Measurements from ENCODE around the gene LRRC27. TPM values are rescaled to one million over a fixed set of nuclear protein-coding genes. Genes with fewer than 3 reads are reported as not detected.

Gene LRRC27
- total and polyA plus RNA-seq, 10 donors, result 6.1 to 29.9 (median 16.6) TPM

DNA sequence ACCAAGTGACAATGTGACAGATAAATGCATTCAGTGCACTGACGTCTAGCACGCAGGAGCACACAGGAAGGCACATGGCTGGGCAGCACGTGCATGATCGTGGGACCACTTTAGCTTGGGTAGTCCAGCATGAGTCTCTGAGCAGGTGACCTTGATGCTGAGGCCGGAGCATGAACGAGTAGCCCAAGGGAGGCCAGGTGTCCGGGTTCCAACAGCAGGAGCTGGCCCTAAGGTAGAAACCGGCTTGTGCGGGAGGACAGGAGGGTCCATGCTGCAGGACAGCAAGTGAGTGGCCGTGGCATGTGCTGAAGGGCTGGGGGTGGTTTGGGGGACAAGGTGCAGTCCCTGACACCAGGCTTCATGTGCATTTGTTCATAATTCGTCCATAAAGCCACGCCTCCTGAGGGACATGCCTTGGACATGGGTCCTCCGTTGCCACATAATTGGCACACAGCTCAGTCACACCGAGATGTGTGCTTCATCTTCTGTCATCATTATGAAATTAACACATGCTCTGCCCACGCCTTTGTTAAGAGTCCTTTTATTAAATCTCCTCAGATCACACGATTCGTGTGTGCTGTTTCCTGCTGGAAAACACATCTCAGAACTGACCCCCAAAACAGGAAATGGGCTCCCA, 21.2 kb upstream of the LRRC27 start:
- peaks cover 0 to 33% (median 0%) of the 10 kb centered on the region in 7 donors for H3K27me3 ChIP-seq (replicated peaks in 1 of 7)
- peak; percentile 76 for DNase-seq
- WGBS, 5 donors, result 66 to 80% (median 75%) methylated on average over 13 to 17 of the region's 17 CpGs
- peaks cover 0 to 6% (median 0%) of the 10 kb centered on the region in 8 donors for H3K9me3 ChIP-seq
- no peaks in the 10 kb centered on the region for H3K36me3 ChIP-seq
- H3K4me1 ChIP-seq, result peaks cover 6 to 26% (median 20%) of the 10 kb centered on the region in 6 donors
- TF ChIP-seq CTCF (IDR thresholded peaks at IDR 0.05 in 8 of 11, conservative IDR thresholded peaks at IDR 0.05 in 3 of 11) (no peak), POLR2AphosphoS5 (IDR thresholded peaks at IDR 0.05) (no peak), POLR2A (IDR thresholded peaks at IDR 0.05) (no peak)
- no peak overlapping the region for H3K27ac ChIP-seq
- intact Hi-C loops (cut with DNase I; ENCODE audit: low total_unique reads), result no loop called here
- H3K4me3 ChIP-seq, result no peak overlapping the region

GRCh38 chr10:132311338-132311939, 20.6 kb upstream of the LRRC27 start:
- H3K4me3 ChIP-seq, result no peak overlapping the region
- H3K9me3 ChIP-seq, result peaks cover 0 to 6% (median 0%) of the 10 kb centered on the region in 8 donors
- peaks cover 0 to 27% (median 0%) of the 10 kb centered on the region in 7 donors for H3K27me3 ChIP-seq (replicated peaks in 1 of 7)
- H3K36me3 ChIP-seq, result no peaks in the 10 kb centered on the region
- no peak overlapping the region for H3K27ac ChIP-seq
- intact Hi-C loops (cut with DNase I; ENCODE audit: low total_unique reads), result no loop called here
- peak; percentile 69 for DNase-seq
- peaks cover 6 to 24% (median 20%) of the 10 kb centered on the region in 6 donors for H3K4me1 ChIP-seq
- no peak for TF ChIP-seq CTCF (IDR thresholded peaks at IDR 0.05 in 8 of 11, conservative IDR thresholded peaks at IDR 0.05 in 3 of 11)
- TF ChIP-seq POLR2AphosphoS5 (IDR thresholded peaks at IDR 0.05), result no peak
- no peak for TF ChIP-seq POLR2A (IDR thresholded peaks at IDR 0.05)
- WGBS, 5 donors, result 74 to 87% (median 78%) methylated on average over 18 of the region's 18 CpGs

- Histone ChIP-seq H3K27ac (no peak overlapping the region), H3K4me3 (no peak overlapping the region), H3K4me1 (peaks cover 0 to 12% (median 11%) of the 10 kb centered on the region in 6 donors), H3K9me3 (peaks cover 0 to 6% (median 0%) of the 10 kb centered on the region in 8 donors), H3K36me3 (no peaks in the 10 kb centered on the region), H3K27me3 (replicated peaks in 1 of 7) (peaks cover 0 to 13% (median 0%) of the 10 kb centered on the region in 7 donors)
- peak; percentile 58 for DNase-seq
- TF ChIP-seq POLR2AphosphoS5 (IDR thresholded peaks at IDR 0.05), result no peak
- no peak for TF ChIP-seq CTCF (IDR thresholded peaks at IDR 0.05 in 8 of 11, conservative IDR thresholded peaks at IDR 0.05 in 3 of 11)
- TF ChIP-seq POLR2A (IDR thresholded peaks at IDR 0.05), result no peak
- WGBS, 5 donors, result 85 to 99% (median 93%) methylated on average over 12 of the region's 12 CpGs
- intact Hi-C loops (cut with DNase I; ENCODE audit: low total_unique reads), result no loop called here
Measured at GRCh38 chr10:132313305-132313704, 18.7 kb upstream of the LRRC27 start.

DNA sequence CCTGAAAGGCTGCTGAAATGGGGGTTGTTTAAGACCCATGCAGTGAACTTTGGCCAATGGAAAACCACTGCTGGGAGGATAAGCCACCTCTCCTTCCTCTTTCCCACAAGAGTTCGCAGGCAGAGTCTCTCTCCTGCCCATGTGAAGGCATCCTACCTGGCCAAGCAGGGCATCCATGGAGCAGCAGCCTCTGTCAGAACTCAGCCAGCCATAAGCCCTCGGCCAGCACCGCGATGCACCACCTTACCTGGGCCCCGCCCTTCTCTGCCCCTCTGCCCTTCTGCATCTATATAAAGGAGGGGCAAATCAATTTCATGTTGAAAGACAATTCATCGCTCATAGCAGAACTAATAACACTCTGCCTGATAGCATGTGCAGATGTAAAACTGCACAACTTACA, 18.1 kb upstream of the LRRC27 start:
- no peak for TF ChIP-seq POLR2A (IDR thresholded peaks at IDR 0.05)
- TF ChIP-seq POLR2AphosphoS5 (IDR thresholded peaks at IDR 0.05), result no peak
- TF ChIP-seq CTCF (IDR thresholded peaks at IDR 0.05 in 8 of 11, conservative IDR thresholded peaks at IDR 0.05 in 3 of 11), result no peak
- Histone ChIP-seq H3K27me3 (replicated peaks in 1 of 7) (peaks cover 0 to 8% (median 0%) of the 10 kb centered on the region in 7 donors), H3K4me1 (peaks cover 0 to 6% (median 5%) of the 10 kb centered on the region in 6 donors), H3K9me3 (peaks cover 0 to 6% (median 0%) of the 10 kb centered on the region in 8 donors), H3K36me3 (no peaks in the 10 kb centered on the region), H3K4me3 (no peak overlapping the region), H3K27ac (no peak overlapping the region)
- 89 to 99% (median 98%) methylated on average over 6 of the region's 6 CpGs for WGBS, 5 donors
- no peak for DNase-seq
- intact Hi-C loops (cut with DNase I; ENCODE audit: low total_unique reads), result no loop called here

Measured in spleen (tissue), 11 donors.